ENCODE data around the gene OTUD5.

The OTUD5 gene

DNA sequence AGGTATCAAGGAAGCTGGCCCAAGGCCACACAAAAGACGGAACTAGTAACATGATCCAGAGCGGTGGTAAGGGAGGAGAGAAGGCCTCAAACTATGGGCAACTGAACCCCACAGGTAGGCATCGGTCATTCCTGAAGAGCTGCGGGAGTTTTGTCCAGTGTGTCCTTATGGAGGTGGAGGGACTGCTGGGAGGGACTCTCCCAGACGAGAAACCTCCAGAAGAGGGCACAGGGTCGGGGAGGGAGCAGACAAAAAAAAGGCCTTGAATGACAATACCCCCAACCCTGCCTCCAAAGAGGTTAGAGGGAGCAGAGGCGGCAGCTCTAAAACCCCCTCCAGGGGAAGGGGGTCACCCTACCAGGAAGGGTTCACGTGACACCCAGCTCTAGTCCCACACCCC is 53.2 kb downstream of the OTUD5 start:
- Histone ChIP-seq H3K27ac (ENCODE audit: extremely low read depth, low read depth, low read length) (no peak overlapping the region), H3K36me3 (ENCODE audit: control insufficient read depth in 2 of 2, insufficient read depth in 1 of 2, low read length in 2 of 2) (peaks cover 15 to 78% of the 10 kb centered on the region in 2 experiments; a peak in 2 of 3 replicates), H3K4me3 (ENCODE audit: low read depth, low read length) (no peak overlapping the region), H3K4me1 (ENCODE audit: control insufficient read depth, insufficient read depth, low read length) (no peaks in the 10 kb centered on the region), H3K9me3 (ENCODE audit: control insufficient read depth, insufficient read depth, low read depth, low read length) (no peaks in the 10 kb centered on the region)
- ChIA-PET POLR2A (interaction anchor here (0.7 to 2.8 kb wide), 2 partner anchors 13 to 337 kb away, joined by 3 to 10 read pairs; no protein-coding TSS in a partner anchor), CTCF (interaction anchor here (0.7 to 1.0 kb wide), 2 partner anchors 255 to 284 kb away, joined by 5 to 8 read pairs; no protein-coding TSS in a partner anchor)
- TF ChIP-seq, protein P1, sequence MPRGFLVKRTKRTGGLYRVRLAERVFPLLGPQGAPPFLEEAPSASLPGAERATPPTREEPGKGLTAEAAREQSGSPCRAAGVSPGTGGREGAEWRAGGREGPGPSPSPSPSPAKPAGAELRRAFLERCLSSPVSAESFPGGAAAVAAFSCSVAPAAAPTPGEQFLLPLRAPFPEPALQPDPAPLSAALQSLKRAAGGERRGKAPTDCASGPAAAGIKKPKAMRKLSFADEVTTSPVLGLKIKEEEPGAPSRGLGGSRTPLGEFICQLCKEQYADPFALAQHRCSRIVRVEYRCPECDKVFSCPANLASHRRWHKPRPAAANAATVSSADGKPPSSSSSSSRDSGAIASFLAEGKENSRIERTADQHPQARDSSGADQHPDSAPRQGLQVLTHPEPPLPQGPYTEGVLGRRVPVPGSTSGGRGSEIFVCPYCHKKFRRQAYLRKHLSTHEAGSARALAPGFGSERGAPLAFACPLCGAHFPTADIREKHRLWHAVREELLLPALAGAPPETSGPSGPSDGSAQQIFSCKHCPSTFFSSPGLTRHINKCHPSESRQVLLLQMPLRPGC (tag by site-specific recombination; IDR thresholded peaks at IDR 0.05) = no peak
- TF ChIP-seq, protein P2, sequence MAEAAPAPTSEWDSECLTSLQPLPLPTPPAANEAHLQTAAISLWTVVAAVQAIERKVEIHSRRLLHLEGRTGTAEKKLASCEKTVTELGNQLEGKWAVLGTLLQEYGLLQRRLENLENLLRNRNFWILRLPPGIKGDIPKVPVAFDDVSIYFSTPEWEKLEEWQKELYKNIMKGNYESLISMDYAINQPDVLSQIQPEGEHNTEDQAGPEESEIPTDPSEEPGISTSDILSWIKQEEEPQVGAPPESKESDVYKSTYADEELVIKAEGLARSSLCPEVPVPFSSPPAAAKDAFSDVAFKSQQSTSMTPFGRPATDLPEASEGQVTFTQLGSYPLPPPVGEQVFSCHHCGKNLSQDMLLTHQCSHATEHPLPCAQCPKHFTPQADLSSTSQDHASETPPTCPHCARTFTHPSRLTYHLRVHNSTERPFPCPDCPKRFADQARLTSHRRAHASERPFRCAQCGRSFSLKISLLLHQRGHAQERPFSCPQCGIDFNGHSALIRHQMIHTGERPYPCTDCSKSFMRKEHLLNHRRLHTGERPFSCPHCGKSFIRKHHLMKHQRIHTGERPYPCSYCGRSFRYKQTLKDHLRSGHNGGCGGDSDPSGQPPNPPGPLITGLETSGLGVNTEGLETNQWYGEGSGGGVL (tag by site-specific recombination; IDR thresholded peaks at IDR 0.05) = no peak
- TF ChIP-seq ZNF747 (tag by site-specific recombination; IDR thresholded peaks at IDR 0.05) = no peak
- TF ChIP-seq GLI4 (tag by site-specific recombination; IDR thresholded peaks at IDR 0.05) = no peak
- TF ChIP-seq ZNF114 (tag by site-specific recombination; IDR thresholded peaks at IDR 0.05) = no peak
- no peak for TF ChIP-seq ZNF133 (tag by site-specific recombination; IDR thresholded peaks at IDR 0.05)
- no peak for TF ChIP-seq HOXA7 (CRISPR knock-in tag; IDR thresholded peaks at IDR 0.05; ENCODE audit: borderline replicate concordance)
- TF ChIP-seq ZNF391 (tag by site-specific recombination; IDR thresholded peaks at IDR 0.05; ENCODE audit: borderline replicate concordance, low read depth) = no peak
- no peak for TF ChIP-seq ZNF174 (tag by site-specific recombination; IDR thresholded peaks at IDR 0.05)
- TF ChIP-seq KLF16 (tag by site-specific recombination; IDR thresholded peaks at IDR 0.05) = no peak
- TF ChIP-seq, protein P3, sequence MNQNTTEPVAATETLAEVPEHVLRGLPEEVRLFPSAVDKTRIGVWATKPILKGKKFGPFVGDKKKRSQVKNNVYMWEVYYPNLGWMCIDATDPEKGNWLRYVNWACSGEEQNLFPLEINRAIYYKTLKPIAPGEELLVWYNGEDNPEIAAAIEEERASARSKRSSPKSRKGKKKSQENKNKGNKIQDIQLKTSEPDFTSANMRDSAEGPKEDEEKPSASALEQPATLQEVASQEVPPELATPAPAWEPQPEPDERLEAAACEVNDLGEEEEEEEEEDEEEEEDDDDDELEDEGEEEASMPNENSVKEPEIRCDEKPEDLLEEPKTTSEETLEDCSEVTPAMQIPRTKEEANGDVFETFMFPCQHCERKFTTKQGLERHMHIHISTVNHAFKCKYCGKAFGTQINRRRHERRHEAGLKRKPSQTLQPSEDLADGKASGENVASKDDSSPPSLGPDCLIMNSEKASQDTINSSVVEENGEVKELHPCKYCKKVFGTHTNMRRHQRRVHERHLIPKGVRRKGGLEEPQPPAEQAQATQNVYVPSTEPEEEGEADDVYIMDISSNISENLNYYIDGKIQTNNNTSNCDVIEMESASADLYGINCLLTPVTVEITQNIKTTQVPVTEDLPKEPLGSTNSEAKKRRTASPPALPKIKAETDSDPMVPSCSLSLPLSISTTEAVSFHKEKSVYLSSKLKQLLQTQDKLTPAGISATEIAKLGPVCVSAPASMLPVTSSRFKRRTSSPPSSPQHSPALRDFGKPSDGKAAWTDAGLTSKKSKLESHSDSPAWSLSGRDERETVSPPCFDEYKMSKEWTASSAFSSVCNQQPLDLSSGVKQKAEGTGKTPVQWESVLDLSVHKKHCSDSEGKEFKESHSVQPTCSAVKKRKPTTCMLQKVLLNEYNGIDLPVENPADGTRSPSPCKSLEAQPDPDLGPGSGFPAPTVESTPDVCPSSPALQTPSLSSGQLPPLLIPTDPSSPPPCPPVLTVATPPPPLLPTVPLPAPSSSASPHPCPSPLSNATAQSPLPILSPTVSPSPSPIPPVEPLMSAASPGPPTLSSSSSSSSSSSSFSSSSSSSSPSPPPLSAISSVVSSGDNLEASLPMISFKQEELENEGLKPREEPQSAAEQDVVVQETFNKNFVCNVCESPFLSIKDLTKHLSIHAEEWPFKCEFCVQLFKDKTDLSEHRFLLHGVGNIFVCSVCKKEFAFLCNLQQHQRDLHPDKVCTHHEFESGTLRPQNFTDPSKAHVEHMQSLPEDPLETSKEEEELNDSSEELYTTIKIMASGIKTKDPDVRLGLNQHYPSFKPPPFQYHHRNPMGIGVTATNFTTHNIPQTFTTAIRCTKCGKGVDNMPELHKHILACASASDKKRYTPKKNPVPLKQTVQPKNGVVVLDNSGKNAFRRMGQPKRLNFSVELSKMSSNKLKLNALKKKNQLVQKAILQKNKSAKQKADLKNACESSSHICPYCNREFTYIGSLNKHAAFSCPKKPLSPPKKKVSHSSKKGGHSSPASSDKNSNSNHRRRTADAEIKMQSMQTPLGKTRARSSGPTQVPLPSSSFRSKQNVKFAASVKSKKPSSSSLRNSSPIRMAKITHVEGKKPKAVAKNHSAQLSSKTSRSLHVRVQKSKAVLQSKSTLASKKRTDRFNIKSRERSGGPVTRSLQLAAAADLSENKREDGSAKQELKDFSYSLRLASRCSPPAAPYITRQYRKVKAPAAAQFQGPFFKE (tag by site-specific recombination; IDR thresholded peaks at IDR 0.05; ENCODE audit: borderline replicate concordance) = no peak
- TF ChIP-seq, protein P4, sequence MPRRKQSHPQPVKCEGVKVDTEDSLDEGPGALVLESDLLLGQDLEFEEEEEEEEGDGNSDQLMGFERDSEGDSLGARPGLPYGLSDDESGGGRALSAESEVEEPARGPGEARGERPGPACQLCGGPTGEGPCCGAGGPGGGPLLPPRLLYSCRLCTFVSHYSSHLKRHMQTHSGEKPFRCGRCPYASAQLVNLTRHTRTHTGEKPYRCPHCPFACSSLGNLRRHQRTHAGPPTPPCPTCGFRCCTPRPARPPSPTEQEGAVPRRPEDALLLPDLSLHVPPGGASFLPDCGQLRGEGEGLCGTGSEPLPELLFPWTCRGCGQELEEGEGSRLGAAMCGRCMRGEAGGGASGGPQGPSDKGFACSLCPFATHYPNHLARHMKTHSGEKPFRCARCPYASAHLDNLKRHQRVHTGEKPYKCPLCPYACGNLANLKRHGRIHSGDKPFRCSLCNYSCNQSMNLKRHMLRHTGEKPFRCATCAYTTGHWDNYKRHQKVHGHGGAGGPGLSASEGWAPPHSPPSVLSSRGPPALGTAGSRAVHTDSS (tag by site-specific recombination; IDR thresholded peaks at IDR 0.05) = no peak
- TF ChIP-seq ZBTB21 (tag by site-specific recombination; IDR thresholded peaks at IDR 0.05) = no peak
- TF ChIP-seq ZNF155 (tag by site-specific recombination; IDR thresholded peaks at IDR 0.05) = no peak
- TF ChIP-seq ZNF292 (tag by site-specific recombination; IDR thresholded peaks at IDR 0.05; ENCODE audit: borderline replicate concordance, low read depth) = no peak
- TF ChIP-seq, protein P5, sequence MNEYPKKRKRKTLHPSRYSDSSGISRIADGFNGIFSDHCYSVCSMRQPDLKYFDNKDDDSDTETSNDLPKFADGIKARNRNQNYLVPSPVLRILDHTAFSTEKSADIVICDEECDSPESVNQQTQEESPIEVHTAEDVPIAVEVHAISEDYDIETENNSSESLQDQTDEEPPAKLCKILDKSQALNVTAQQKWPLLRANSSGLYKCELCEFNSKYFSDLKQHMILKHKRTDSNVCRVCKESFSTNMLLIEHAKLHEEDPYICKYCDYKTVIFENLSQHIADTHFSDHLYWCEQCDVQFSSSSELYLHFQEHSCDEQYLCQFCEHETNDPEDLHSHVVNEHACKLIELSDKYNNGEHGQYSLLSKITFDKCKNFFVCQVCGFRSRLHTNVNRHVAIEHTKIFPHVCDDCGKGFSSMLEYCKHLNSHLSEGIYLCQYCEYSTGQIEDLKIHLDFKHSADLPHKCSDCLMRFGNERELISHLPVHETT (tag by site-specific recombination; IDR thresholded peaks at IDR 0.05) = no peak
- no peak for TF ChIP-seq ZNF48 (tag by site-specific recombination; IDR thresholded peaks at IDR 0.05)
